Neural progenitor cell (in vitro differentiated cells): Measurements from ENCODE around the gene LMX1B.

Experiments
- EZH2 ChIP-seq: fragments of 200-600 bp; sonication (generic); IDR thresholded peaks from 2 replicates; pipeline ENCODE4 v1.6.1; 2017; ENCODE audit warnings: antibody characterized with exemption, mild to moderate bottlenecking, moderate library complexity
- EZH2phosphoT487 ChIP-seq: fragments of 200-600 bp; sonication (generic); IDR thresholded peaks from 2 replicates; pipeline ENCODE4 v1.6.1; 2017; ENCODE audit warnings: antibody characterized with exemption
- TF ChIP-seq, protein P1 (sequence below): fragments of 200-600 bp; sonication (generic); IDR thresholded peaks from 2 replicates; pipeline ENCODE4 v1.5.1; 2017; ENCODE audit warnings: antibody characterized with exemption, mild to moderate bottlenecking

DNA sequence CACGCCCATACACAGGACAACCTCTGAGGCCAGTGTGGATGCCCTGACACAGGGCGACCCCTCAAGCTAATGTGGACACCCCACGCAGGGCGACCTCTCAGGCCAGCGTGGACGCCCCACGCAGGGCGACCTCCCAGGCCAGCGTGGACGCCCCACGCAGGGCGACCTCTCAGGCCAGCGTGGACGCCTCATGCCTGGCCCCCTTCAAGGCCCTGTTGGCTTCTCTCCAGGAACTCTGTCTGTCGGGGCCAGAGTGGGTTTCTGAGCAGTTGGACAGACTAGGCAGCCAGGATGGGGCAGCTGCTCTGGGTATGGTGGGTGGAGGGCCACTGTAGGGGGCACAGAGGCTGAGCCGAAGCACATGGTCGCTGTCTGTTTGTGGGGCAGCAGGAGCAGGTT lies 47.4 kb downstream of the LMX1B start:
- TF ChIP-seq, protein P1, sequence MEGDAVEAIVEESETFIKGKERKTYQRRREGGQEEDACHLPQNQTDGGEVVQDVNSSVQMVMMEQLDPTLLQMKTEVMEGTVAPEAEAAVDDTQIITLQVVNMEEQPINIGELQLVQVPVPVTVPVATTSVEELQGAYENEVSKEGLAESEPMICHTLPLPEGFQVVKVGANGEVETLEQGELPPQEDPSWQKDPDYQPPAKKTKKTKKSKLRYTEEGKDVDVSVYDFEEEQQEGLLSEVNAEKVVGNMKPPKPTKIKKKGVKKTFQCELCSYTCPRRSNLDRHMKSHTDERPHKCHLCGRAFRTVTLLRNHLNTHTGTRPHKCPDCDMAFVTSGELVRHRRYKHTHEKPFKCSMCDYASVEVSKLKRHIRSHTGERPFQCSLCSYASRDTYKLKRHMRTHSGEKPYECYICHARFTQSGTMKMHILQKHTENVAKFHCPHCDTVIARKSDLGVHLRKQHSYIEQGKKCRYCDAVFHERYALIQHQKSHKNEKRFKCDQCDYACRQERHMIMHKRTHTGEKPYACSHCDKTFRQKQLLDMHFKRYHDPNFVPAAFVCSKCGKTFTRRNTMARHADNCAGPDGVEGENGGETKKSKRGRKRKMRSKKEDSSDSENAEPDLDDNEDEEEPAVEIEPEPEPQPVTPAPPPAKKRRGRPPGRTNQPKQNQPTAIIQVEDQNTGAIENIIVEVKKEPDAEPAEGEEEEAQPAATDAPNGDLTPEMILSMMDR, result no peak
- TF ChIP-seq EZH2phosphoT487 (no peak), EZH2 (no peak)
